ENCODE results near the gene SACM1L.

The SACM1L gene

DNA sequence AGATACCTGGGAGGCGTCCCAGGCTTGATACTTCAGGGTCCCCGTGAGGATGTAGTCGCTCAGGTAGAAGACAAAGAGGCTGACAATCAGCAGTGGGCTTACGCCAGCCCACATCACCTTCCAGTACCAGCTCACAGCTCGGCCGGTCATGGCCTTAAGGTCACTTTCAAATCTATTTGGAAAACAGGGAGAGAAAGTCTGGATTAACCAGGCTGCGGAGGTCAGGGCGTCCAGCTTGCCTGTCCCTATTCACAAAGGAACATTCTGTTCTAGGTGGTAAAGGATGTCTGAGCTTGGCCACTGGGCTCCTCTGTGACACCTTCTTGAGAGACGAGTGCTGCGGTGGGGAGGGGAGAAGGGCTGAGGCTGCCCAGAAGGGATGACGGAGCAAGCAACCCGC lies 70.7 kb downstream of the SACM1L start:
- H3K4me3 ChIP-seq (replicated peaks; ENCODE audit: low read depth, low read length), result no peak overlapping the region
- DNase-seq (ENCODE audit: low read depth), result no peak
- TF ChIP-seq, protein P1, sequence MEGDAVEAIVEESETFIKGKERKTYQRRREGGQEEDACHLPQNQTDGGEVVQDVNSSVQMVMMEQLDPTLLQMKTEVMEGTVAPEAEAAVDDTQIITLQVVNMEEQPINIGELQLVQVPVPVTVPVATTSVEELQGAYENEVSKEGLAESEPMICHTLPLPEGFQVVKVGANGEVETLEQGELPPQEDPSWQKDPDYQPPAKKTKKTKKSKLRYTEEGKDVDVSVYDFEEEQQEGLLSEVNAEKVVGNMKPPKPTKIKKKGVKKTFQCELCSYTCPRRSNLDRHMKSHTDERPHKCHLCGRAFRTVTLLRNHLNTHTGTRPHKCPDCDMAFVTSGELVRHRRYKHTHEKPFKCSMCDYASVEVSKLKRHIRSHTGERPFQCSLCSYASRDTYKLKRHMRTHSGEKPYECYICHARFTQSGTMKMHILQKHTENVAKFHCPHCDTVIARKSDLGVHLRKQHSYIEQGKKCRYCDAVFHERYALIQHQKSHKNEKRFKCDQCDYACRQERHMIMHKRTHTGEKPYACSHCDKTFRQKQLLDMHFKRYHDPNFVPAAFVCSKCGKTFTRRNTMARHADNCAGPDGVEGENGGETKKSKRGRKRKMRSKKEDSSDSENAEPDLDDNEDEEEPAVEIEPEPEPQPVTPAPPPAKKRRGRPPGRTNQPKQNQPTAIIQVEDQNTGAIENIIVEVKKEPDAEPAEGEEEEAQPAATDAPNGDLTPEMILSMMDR (IDR thresholded peaks at IDR 0.05; ENCODE audit: low read length, missing control alignments), result no peak

DNA sequence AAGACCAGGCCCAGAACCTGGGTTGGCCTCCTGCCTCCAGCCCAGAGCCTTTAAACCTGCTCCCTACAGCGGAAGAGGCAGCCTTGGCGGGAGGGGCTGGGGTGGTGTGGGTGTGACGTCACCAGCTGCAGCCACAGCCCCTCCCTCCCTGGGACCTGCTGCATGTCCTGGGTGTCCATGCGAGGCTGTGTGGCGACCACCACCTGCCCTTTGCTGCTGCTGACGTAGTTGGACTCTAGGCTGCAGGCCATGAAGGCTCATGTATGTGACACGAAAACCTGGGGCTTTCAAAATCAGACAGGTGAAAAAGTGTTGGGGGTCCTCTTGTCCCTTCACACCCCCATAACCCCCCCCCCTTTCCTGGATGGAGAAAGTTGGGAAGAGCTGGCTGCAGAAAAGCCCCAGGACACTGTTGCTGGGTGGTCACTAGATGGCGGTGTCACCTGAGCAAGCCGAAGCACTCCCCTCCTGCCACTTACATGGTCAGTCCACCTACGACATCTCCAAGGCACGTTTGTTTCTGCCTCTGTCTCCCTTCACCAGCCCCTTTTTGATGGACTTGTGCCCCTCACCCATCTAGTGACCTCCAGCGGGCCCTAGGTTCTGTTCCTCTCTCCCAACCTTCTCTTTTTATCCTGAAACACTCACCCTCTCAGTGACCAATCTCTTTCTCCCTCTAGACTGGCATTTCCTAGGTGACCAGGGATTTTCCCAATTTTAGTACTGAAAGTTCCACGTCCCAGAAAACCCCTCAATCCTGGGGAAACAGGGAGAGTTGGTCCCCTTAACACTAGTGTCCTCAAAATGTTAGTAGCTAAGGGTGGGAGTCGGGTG lies 71.9 kb downstream of the SACM1L start:
- peak; percentile 78 for DNase-seq (ENCODE audit: low read depth)
- no peak overlapping the region for H3K4me3 ChIP-seq (replicated peaks; ENCODE audit: low read depth, low read length)
- TF ChIP-seq, protein P1 (IDR thresholded peaks at IDR 0.05; ENCODE audit: low read length, missing control alignments), result peak; percentile 83

DNA sequence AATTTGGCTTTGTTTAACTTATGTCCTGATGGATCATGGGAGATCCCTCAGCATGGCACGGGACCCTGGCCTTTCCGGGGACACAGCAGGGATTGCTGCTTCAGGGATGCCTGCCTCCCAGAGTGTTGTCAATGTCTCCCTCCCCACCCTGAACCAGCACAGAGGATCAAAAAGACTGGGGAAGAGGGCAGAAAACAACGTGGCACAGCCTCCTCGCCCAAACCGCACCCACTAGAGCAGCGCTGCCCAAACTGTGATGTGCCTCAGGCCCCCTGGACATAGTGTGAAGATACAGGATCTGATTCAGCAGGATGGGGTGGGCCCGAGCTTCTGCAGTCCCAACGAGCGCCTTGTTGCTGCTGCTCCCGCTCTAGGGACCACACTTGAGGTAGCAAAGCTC lies 72.6 kb downstream of the SACM1L start:
- DNase-seq (ENCODE audit: low read depth), result no peak
- no peak overlapping the region for H3K4me3 ChIP-seq (replicated peaks; ENCODE audit: low read depth, low read length)
- TF ChIP-seq, protein P1 (IDR thresholded peaks at IDR 0.05; ENCODE audit: low read length, missing control alignments), result no peak

DNA sequence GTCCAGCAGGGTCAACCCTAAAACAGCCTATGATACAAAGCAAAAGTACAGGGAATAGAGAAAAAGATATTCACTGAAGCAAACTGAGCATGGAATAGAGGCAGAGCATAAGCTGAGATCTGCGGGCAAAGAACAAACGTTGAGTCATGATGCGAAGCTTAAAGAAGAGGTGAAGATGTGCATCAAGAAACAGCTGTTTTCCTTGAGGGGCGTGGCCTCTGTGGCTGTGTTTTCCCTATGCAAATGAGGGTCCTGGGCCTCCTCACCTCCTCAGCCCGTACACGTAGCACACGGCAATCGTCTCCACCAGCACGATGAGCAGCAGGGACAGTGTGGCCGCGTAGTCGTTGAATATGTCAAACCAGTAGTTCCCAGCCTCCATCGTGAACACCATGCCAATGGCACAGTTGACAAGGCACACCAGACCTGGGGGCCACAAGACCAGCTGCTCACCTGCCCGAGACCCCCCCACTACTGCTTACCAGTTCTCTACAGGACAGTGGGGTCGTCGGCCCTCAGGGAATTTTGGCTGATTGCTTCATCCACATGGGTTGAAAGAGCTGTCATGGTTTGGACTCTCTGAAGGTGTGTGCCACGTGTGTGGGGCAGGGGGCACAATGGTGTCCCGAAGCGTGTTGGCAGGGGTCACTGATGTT lies 73.6 kb downstream of the SACM1L start:
- TF ChIP-seq, protein P1 (IDR thresholded peaks at IDR 0.05; ENCODE audit: low read length, missing control alignments), result no peak
- DNase-seq (ENCODE audit: low read depth), result no peak

DNA sequence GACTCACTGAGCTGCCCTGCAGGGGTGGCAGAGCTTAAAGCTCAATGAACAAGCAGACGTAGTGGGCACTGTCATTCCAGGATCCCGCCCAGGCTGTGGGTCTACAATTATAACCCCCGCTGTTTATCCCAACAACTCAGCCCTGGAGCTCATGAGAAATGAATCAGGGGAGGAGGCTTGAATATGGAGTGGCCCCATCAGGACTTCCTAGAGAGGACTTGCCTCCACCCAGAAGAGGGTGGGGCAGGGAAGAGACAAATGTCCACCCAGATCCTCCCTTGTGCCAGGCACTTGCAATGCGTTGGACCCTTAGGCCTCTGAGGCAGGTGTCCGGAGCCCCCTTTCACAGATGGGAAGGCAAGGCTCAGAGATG lies 74.1 kb downstream of the SACM1L start:
- TF ChIP-seq, protein P1 (IDR thresholded peaks at IDR 0.05; ENCODE audit: low read length, missing control alignments), result no peak
- no peak for DNase-seq (ENCODE audit: low read depth)
- H3K4me3 ChIP-seq (replicated peaks; ENCODE audit: low read depth, low read length), result no peak overlapping the region

More for the DNA sequence above, 73.6 kb downstream of the SACM1L start:
- no peak overlapping the region for H3K4me3 ChIP-seq (replicated peaks; ENCODE audit: low read depth, low read length)

DNA sequence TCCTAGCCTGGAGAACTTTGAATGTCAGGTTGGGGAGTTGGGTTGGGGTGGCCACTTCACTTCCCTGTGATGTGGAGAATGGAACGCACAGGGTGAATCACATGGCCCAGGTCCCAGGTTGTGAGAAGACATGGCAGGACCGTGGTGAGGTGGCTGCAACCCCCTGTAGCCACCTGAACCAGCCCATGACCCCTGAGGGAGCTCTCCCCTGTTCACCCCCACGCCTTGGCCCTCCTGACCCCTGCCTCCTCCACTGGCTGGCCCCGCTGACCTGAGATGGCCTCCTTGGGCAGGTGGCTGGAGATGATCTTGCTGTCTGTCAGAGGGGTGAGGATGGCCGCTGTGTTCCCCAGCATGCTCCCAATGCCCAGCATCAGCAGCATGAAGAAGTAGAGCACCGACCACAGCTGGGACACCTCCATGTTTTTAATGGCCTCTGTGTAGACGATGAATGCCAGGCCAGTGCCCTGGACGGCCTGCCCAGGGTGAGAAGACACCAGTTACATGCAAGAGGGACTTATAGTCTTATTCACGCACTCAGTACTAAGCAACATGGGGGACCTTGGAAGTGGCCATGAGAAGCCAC lies 76.2 kb downstream of the SACM1L start:
- TF ChIP-seq, protein P1 (IDR thresholded peaks at IDR 0.05; ENCODE audit: low read length, missing control alignments), result no peak
- no peak overlapping the region for H3K4me3 ChIP-seq (replicated peaks; ENCODE audit: low read depth, low read length)
- no peak for DNase-seq (ENCODE audit: low read depth)

All from fibroblast of pulmonary artery (primary cell).